MCF 10A (cell line): ENCODE data around the gene CD69. TPM values are rescaled to one million over a fixed set of nuclear protein-coding genes. Genes with fewer than 3 reads are reported as not detected.

Source experiments
- BruUV-seq: library from RNA; stranded (reverse); fragments of 400-500 nt; replicated peaks from 2 replicates; lab custom pipeline; 2021; lab: Mats Ljungman, UMichigan
- CTCF ChIA-PET: fragments of 300-600 bp; sonication (Branson Sonifier 250); formaldehyde crosslinking; extraction: SDS; loops from one replicate; lab custom pipeline; 2021; ENCODE audit warnings: antibody characterized with exemption, inconsistent platforms; lab: Yijun Ruan, JAX
- POLR2A ChIA-PET: fragments of 300-600, 350-650 bp; sonication (Branson Sonifier 250); formaldehyde crosslinking; extraction: SDS; loops from one replicate; lab custom pipeline; 2020; ENCODE audit warnings: antibody characterized with exemption, inconsistent platforms; lab: Yijun Ruan, JAX
- DNase-seq: peaks from one replicate; pipeline ENCODE4 v3.0.0-alpha.2; 2018; ENCODE audit not compliant: unreplicated experiment
- H3K27ac Mint-ChIP-seq: one replicate; pipeline ENCODE4 v1.8.0; 2022; ENCODE audit warnings: mild to moderate bottlenecking, low read depth, mixed read lengths; ENCODE audit not compliant: unreplicated experiment
- H3K27me3 Mint-ChIP-seq: one replicate; pipeline ENCODE4 v1.8.0; 2022; ENCODE audit warnings: mixed read lengths; ENCODE audit not compliant: insufficient read depth, unreplicated experiment
- H3K36me3 Mint-ChIP-seq: one replicate; pipeline ENCODE4 v1.8.0; 2022; ENCODE audit warnings: mild to moderate bottlenecking, moderate library complexity, mixed read lengths; ENCODE audit not compliant: insufficient read depth, unreplicated experiment
- H3K4me1 Mint-ChIP-seq: one replicate; pipeline ENCODE4 v1.8.0; 2022; ENCODE audit warnings: mixed read lengths; ENCODE audit not compliant: insufficient read depth, unreplicated experiment
- H3K4me3 Mint-ChIP-seq: one replicate; pipeline ENCODE4 v1.8.0; 2022; ENCODE audit warnings: mild to moderate bottlenecking, moderate library complexity, mixed read lengths; ENCODE audit not compliant: unreplicated experiment
- H3K9me3 Mint-ChIP-seq: one replicate; pipeline ENCODE4 v1.8.0; 2022; ENCODE audit warnings: mixed read lengths; ENCODE audit not compliant: unreplicated experiment
- CTCF ChIP-seq: fragments of 200-600 bp; IDR thresholded peaks from one replicate; pipeline ENCODE4 v1.8.0; 2022; ENCODE audit warnings: antibody characterized with exemption, mild to moderate bottlenecking; ENCODE audit not compliant: unreplicated experiment
- intact Hi-C: fragments of 100-400 bp; cut with micrococcal nuclease; formaldehyde crosslinking; loops from 2 replicates; pipeline ENCODE4 v1.14.1; 2022
- total RNA-seq: library from RNA; stranded (reverse); gene quantifications from 2 replicates; pipeline ENCODE4 v1.2.3, GENCODE V29; 2022

CD69 gene
- total RNA-seq, 1 experiment from 2014 or later: not detected

- CTCF ChIA-PET: interaction anchor here (0.7 to 2.3 kb wide), 3 partner anchors 56 to 100 kb away, joined by 3 to 6 read pairs (median 4); no protein-coding TSS in a partner anchor
- no peak overlapping the region for H3K4me3 Mint-ChIP-seq
- POLR2A ChIA-PET: no interaction called here
- intact Hi-C loops: no loop called here
- TF ChIP-seq CTCF: no peak
- no peaks in the 10 kb centered on the region for H3K27me3 Mint-ChIP-seq
- no TSS peak for BruUV-seq
- H3K36me3 Mint-ChIP-seq: no peaks in the 10 kb centered on the region
- no peak for DNase-seq
- no peaks in the 10 kb centered on the region for H3K9me3 Mint-ChIP-seq
- H3K27ac Mint-ChIP-seq: no peak overlapping the region
- no peaks in the 10 kb centered on the region for H3K4me1 Mint-ChIP-seq
These were observed 46.0 kb upstream of the CD69 start for GRCh38 chr12:9806714-9807113.

DNA sequence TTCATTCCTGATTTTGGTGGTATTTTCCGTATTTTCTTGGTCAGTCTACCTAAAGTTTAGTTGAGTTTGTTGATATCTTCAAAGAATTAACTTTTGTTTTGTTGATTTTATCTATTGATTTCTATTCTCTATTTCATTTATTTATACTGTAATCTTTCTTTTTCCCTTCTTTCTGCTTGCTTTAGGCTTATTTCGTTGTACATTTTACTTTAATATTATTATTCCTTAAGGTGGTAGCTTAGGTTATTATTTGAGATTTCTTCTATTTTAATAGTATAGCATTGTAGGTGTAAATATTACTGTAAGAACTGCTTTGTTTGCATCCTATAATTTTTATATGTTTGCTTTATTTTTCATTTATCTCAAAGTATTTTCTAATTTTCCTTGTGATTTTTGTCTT is 45.2 kb upstream of the CD69 start:
- H3K4me1 Mint-ChIP-seq: no peaks in the 10 kb centered on the region
- H3K9me3 Mint-ChIP-seq: no peaks in the 10 kb centered on the region

GRCh38 chr12:9799961-9800360 is 39.3 kb upstream of the CD69 start:
- no peak overlapping the region for H3K27ac Mint-ChIP-seq
- BruUV-seq: no TSS peak
- no peaks in the 10 kb centered on the region for H3K4me1 Mint-ChIP-seq
- H3K27me3 Mint-ChIP-seq: no peaks in the 10 kb centered on the region
- POLR2A ChIA-PET: no interaction called here
- H3K4me3 Mint-ChIP-seq: no peak overlapping the region
- no peaks in the 10 kb centered on the region for H3K9me3 Mint-ChIP-seq
- no peak for TF ChIP-seq CTCF
- CTCF ChIA-PET: interaction anchor here (0.5 to 5.2 kb wide), 7 partner anchors 14 to 58 kb away, joined by 3 to 67 read pairs (median 5); no protein-coding TSS in a partner anchor
- no peaks in the 10 kb centered on the region for H3K36me3 Mint-ChIP-seq
- intact Hi-C loops: no loop called here
- DNase-seq: no peak

More for the DNA sequence above, 45.2 kb upstream of the CD69 start:
- no peak for TF ChIP-seq CTCF
- H3K27me3 Mint-ChIP-seq: no peaks in the 10 kb centered on the region
- intact Hi-C loops: no loop called here
- BruUV-seq: no TSS peak
- no peak overlapping the region for H3K27ac Mint-ChIP-seq
- no peak for DNase-seq
- no peak overlapping the region for H3K4me3 Mint-ChIP-seq
- no peaks in the 10 kb centered on the region for H3K36me3 Mint-ChIP-seq
- POLR2A ChIA-PET: no interaction called here
- CTCF ChIA-PET: interaction anchor here (0.7 to 2.3 kb wide), 2 partner anchors 55 to 101 kb away, joined by 4 to 6 read pairs; no protein-coding TSS in a partner anchor

DNA sequence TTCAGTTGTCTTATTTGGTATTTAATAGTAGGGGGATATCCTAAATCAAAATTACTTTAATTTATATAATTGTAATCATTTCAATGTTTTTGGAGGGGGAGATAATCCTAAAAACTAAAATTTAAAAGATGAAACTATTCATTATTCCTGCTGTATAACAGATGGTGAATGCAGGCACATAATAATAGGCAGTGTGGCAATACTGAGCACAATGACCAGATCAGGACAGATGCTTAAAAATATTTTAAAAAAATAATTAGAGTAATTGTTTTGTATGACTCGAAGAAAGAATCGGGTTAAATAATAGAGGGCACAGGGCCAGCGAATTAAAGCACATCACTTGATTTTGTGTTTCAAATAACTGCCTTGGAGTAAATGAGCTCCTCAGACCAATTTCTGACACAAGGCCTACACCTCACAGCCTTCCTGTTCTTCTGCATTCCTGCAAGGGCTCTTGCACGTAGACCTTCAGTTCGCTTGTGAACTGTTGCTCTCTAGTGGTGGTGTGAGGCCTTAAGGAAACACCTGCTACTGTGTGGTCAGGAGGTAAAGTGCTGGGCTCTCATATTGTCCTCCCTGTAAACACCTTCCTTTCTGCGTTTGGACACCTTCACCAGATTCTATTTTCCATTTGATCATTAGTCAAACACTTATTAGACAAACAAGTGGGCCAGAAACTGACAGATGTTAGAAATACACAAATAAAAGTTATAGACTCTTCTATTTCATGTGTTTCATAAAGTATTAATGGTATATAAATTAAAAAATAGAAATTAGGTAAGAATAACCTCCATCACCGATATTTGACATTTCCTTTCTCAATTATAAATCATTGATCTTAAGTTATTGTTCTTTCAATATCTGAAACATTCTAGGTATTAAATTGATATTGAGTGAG is 37.3 kb upstream of the CD69 start:
- DNase-seq: peak; percentile 74
- ChIA-PET POLR2A (interaction anchor here (0.6 to 1.5 kb wide), 3 partner anchors 46 to 151 kb away, joined by 3 read pairs; no protein-coding TSS in a partner anchor), CTCF (interaction anchor here (0.5 to 5.2 kb wide), 11 partner anchors 24 to 447 kb away, joined by 3 to 67 read pairs (median 4); no protein-coding TSS in a partner anchor)
- intact Hi-C loops: loop anchor here (1.0 kb wide), 2 partner anchors 50 to 164 kb away; no protein-coding TSS in a partner anchor
- no TSS peak for BruUV-seq
- H3K27me3 Mint-ChIP-seq: no peaks in the 10 kb centered on the region
- no peak overlapping the region for H3K4me3 Mint-ChIP-seq
- H3K9me3 Mint-ChIP-seq: no peaks in the 10 kb centered on the region
- H3K4me1 Mint-ChIP-seq: no peaks in the 10 kb centered on the region
- TF ChIP-seq CTCF: peak; percentile 47
- H3K27ac Mint-ChIP-seq: no peak overlapping the region
- H3K36me3 Mint-ChIP-seq: no peaks in the 10 kb centered on the region
